Panc1 (cell line): Measurements from ENCODE around the gene KCNIP3.

Source experiments
- CTCF ChIP-seq: fragments of 450-650 bp; IDR thresholded peaks from 2 replicates; pipeline ENCODE4 v1.5.1; 2017; ENCODE audit warnings: mild to moderate bottlenecking
- POLR2AphosphoS5 ChIP-seq: IDR thresholded peaks from 2 replicates; pipeline ENCODE4 v1.6.1; 2012; ENCODE audit warnings: mild to moderate bottlenecking, low read depth, low read length, moderate library complexity
- REST ChIP-seq, 2 experiments: IDR thresholded peaks; 2 replicates each; pipeline ENCODE4 v1.6.1; 2011 to 2012; ENCODE audit warnings: low read depth in 2 of 2, control low read depth in 1 of 2, low read length in 1 of 2, mild to moderate bottlenecking in 1 of 2, moderate library complexity in 1 of 2; ENCODE audit not compliant: insufficient read depth in 1 of 2
- TCF7L2 ChIP-seq: IDR thresholded peaks from 2 replicates; pipeline ENCODE4 v1.6.1; 2011; ENCODE audit warnings: mild to moderate bottlenecking, low read depth, low read length, inconsistent platforms

- no peak for TF ChIP-seq CTCF
- no peak for TF ChIP-seq REST (IDR thresholded peaks at IDR 0.05; ENCODE audit: insufficient read depth in 1 of 2, low read depth in 2 of 2, low read length in 1 of 2)
- TF ChIP-seq POLR2AphosphoS5, result no peak
- TF ChIP-seq TCF7L2, result no peak
Measured at GRCh38 chr2:95334916-95335641, 37.9 kb downstream of the KCNIP3 start.
